PC-3 (cell line): ENCODE results near the gene SHPK. TPM values are rescaled to one million over a fixed set of nuclear protein-coding genes. Genes with fewer than 3 reads are reported as not detected.

Experiments used
- ATAC-seq: fragments of 200-7000 bp; cut with Tn5 transposase; 2 replicates; pipeline ENCODE4 v1.9.1; 2020; ENCODE audit warnings: mild to moderate bottlenecking, moderate library complexity
- BruUV-seq: library from RNA; stranded (reverse); fragments of 400-500 nt; replicated peaks from 2 replicates; lab custom pipeline; 2021; lab: Mats Ljungman, UMichigan
- CTCF ChIA-PET: fragments of 300-600 bp; sonication (Branson Sonifier 250); formaldehyde crosslinking; loops from one replicate; lab custom pipeline; 2022; ENCODE audit warnings: antibody characterized with exemption; lab: Charles Lee
- POLR2A ChIA-PET: fragments of 300-600 bp; sonication (Branson Sonifier 250); formaldehyde crosslinking; loops from one replicate; lab custom pipeline; 2022; ENCODE audit warnings: antibody characterized with exemption; ENCODE audit not compliant: unreplicated experiment; lab: Charles Lee
- DNase-seq: peaks from one replicate; pipeline ENCODE4 v3.0.0-alpha.2; 2015
- H2AFZ ChIP-seq: fragments of 300-600 bp; sonication (generic); 2 replicates; pipeline ENCODE4 v1.6.0; 2016; ENCODE audit warnings: antibody characterized with exemption, low read length
- H3F3A ChIP-seq: fragments of 300-600 bp; sonication (generic); one replicate; pipeline ENCODE4 v1.6.0; 2017; ENCODE audit warnings: antibody characterized with exemption, low read length, control low read depth, mild to moderate bottlenecking; ENCODE audit not compliant: unreplicated experiment
- H3K27ac ChIP-seq: fragments of 300-600 bp; sonication (generic); 2 replicates; pipeline ENCODE4 v1.5.1; 2016; ENCODE audit warnings: mild to moderate bottlenecking, low read length
- H3K27me3 ChIP-seq: fragments of 300-600 bp; sonication (generic); 2 replicates; pipeline ENCODE4 v1.6.1; 2016; ENCODE audit warnings: low read length, mixed read lengths
- H3K36me3 ChIP-seq: fragments of 300-600 bp; sonication (generic); 2 replicates; pipeline ENCODE4 v1.6.1; 2016; ENCODE audit warnings: low read depth, mixed run types, low read length, mixed read lengths
- H3K4me1 ChIP-seq: fragments of 300-600 bp; sonication (generic); 2 replicates; pipeline ENCODE4 v1.5.1; 2016; ENCODE audit warnings: low read length; ENCODE audit not compliant: insufficient read depth
- H3K4me2 ChIP-seq: fragments of 300-600 bp; sonication (generic); 2 replicates; pipeline ENCODE4 v1.6.0; 2016; ENCODE audit warnings: low read length
- H3K4me3 ChIP-seq: fragments of 300-600 bp; sonication (generic); 2 replicates; pipeline ENCODE4 v1.5.1; 2016; ENCODE audit warnings: mild to moderate bottlenecking, low read length, mixed read lengths
- H3K79me2 ChIP-seq: fragments of 300-600 bp; sonication (generic); 2 replicates; pipeline ENCODE4 v1.6.1; 2017; ENCODE audit warnings: low read length, mixed read lengths
- H3K9ac ChIP-seq: fragments of 300-600 bp; sonication (generic); 2 replicates; pipeline ENCODE4 v1.6.0; 2016; ENCODE audit warnings: mild to moderate bottlenecking, low read length
- H3K9me2 ChIP-seq: fragments of 300-600 bp; sonication (generic); replicated peaks from 2 replicates; pipeline ENCODE4 v1.6.1; 2016; ENCODE audit warnings: mixed run types, low read length, mixed read lengths
- H3K9me3 ChIP-seq: fragments of 300-600 bp; sonication (generic); 2 replicates; pipeline ENCODE4 v1.6.1; 2016; ENCODE audit warnings: low read length, mixed read lengths
- H4K20me1 ChIP-seq: fragments of 300-600 bp; sonication (generic); 2 replicates; pipeline ENCODE4 v1.6.1; 2016; ENCODE audit warnings: low read length, mixed read lengths
- CTCF ChIP-seq: fragments of 300-600 bp; sonication (generic); conservative IDR thresholded peaks from 2 replicates; pipeline ENCODE4 v1.5.1; 2017; ENCODE audit warnings: antibody characterized with exemption, low read depth, mild to moderate bottlenecking, low read length
- EZH2 ChIP-seq: fragments of 300-600 bp; sonication (generic); IDR thresholded peaks from one replicate; pipeline ENCODE4 v1.6.1; 2017; ENCODE audit warnings: antibody characterized with exemption, mild to moderate bottlenecking, low read length; ENCODE audit not compliant: unreplicated experiment
- EZH2phosphoT487 ChIP-seq: fragments of 300-600 bp; sonication (generic); IDR thresholded peaks from 2 replicates; pipeline ENCODE4 v1.6.1; 2018; ENCODE audit warnings: mild to moderate bottlenecking, antibody characterized with exemption, low read length, borderline replicate concordance
- intact Hi-C: fragments of 100-400 bp; cut with micrococcal nuclease; formaldehyde crosslinking; loops from 2 replicates; pipeline ENCODE4 v1.9.0; 2023
- total RNA-seq: library from RNA; depleted of rRNA; stranded (reverse); fragments of >200 nt; gene quantifications from 2 replicates; pipeline ENCODE4 v1.2.3, GENCODE V29; 2014

The SHPK gene
- total RNA-seq, 1 experiment from 2014 or later: 22.4 TPM

DNA sequence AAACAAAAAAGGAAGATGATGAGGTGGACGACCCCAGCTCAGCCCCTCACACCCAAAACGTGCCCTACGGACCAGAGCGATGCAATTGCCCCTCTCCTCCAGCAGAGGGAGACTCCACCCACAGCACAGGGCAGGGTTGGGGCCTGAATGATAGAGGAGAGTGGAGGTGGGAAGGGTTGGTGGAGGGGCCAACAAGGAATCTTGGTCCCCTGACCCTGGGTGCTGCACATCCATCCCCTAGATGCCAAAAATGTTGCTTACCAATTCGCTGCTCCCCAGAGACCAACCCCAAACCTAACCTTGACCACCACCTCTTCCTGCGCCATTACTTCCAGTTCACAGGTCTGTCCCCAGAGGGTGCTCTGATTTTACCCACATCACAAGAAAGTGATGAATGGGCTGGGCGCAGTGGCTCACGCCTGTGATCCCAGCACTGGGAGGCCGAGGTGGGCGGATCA lies 47.0 kb upstream of the SHPK start:
- DNase-seq: peak; percentile 35
- POLR2A ChIA-PET: no interaction called here

DNA sequence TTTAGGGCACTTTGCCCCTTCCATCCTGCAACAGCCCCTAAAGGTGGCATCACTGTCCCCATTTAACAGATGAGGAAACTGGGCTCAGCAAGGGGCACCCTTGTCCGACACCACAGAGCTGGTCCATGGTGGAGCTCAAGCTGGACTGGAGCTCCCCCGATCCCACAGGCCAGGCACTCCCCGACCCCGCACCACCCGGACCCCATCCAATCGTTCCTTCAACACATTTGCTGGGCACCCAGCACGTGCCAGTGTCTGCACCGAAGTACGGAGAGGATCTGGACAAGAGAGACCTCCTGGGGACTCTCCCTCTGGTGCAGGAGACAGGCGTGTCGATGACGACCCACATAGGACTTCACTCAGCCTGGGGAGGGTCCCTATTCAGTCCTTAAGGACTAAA lies 46.0 kb upstream of the SHPK start:
- POLR2A ChIA-PET: no interaction called here
- no peaks in the 10 kb centered on the region for H4K20me1 ChIP-seq
- no peaks in the 10 kb centered on the region for H3K27me3 ChIP-seq
- H3K4me3 ChIP-seq: no peak overlapping the region
- no peak overlapping the region for H2AFZ ChIP-seq
- DNase-seq (no peak), ATAC-seq (no peak)
- CTCF ChIA-PET: no interaction called here
- no peak for TF ChIP-seq CTCF
- no peak for TF ChIP-seq EZH2
- TF ChIP-seq EZH2phosphoT487: no peak
- intact Hi-C loops: loop anchor here (5.0 kb wide), 1 partner anchor 50 kb away; no protein-coding TSS in a partner anchor
- H3K9me2 ChIP-seq: no peaks in the 10 kb centered on the region
- H3K4me2 ChIP-seq: no peak overlapping the region
- no peak overlapping the region for H3K27ac ChIP-seq
- no peaks in the 10 kb centered on the region; the same call in 1 of the 2 replicates for H3K36me3 ChIP-seq
- no peaks in the 10 kb centered on the region for H3K9me3 ChIP-seq
- no peaks in the 10 kb centered on the region for H3K4me1 ChIP-seq
- no peaks in the 10 kb centered on the region for H3K79me2 ChIP-seq
- no TSS peak for BruUV-seq
- H3K9ac ChIP-seq: no peak overlapping the region
- H3F3A ChIP-seq: no peaks in the 10 kb centered on the region

More for the DNA sequence above, 47.0 kb upstream of the SHPK start:
- Histone ChIP-seq H3K4me2 (no peak overlapping the region), H3K27me3 (no peaks in the 10 kb centered on the region), H3K27ac (no peak overlapping the region), H3K79me2 (no peaks in the 10 kb centered on the region), H3K4me1 (no peaks in the 10 kb centered on the region), H3K36me3 (no peaks in the 10 kb centered on the region; the same call in 1 of the 2 replicates), H3K9ac (no peak overlapping the region), H3F3A (no peaks in the 10 kb centered on the region), H3K4me3 (no peak overlapping the region), H4K20me1 (no peaks in the 10 kb centered on the region), H3K9me2 (no peaks in the 10 kb centered on the region), H3K9me3 (no peaks in the 10 kb centered on the region), H2AFZ (no peak overlapping the region)
- no peak for TF ChIP-seq EZH2
- TF ChIP-seq EZH2phosphoT487: no peak
- peak; percentile 75 for TF ChIP-seq CTCF
- CTCF ChIA-PET: no interaction called here
- intact Hi-C loops: loop anchor here (5.0 kb wide), 1 partner anchor 49 kb away; no protein-coding TSS in a partner anchor
- BruUV-seq: no TSS peak
- peak; percentile 62; the same call in 1 of the 2 replicates for ATAC-seq

GRCh38 chr17:3681565-3681964 lies 45.5 kb upstream of the SHPK start:
- CTCF ChIA-PET: no interaction called here
- Histone ChIP-seq H3K9me2 (no peaks in the 10 kb centered on the region), H3K36me3 (no peaks in the 10 kb centered on the region; the same call in 1 of the 2 replicates), H4K20me1 (no peaks in the 10 kb centered on the region), H3K27me3 (no peaks in the 10 kb centered on the region), H2AFZ (no peak overlapping the region), H3K4me1 (no peaks in the 10 kb centered on the region), H3K27ac (no peak overlapping the region), H3K79me2 (no peaks in the 10 kb centered on the region), H3K4me2 (no peak overlapping the region), H3F3A (no peaks in the 10 kb centered on the region), H3K9ac (no peak overlapping the region), H3K4me3 (no peak overlapping the region), H3K9me3 (no peaks in the 10 kb centered on the region)
- POLR2A ChIA-PET: no interaction called here
- BruUV-seq: no TSS peak
- intact Hi-C loops: loop anchor here (5.0 kb wide), 1 partner anchor 51 kb away; no protein-coding TSS in a partner anchor
- no peak for DNase-seq
- ATAC-seq: no peak
- no peak for TF ChIP-seq EZH2
- TF ChIP-seq CTCF: no peak
- TF ChIP-seq EZH2phosphoT487: no peak
